Endothelial cell of umbilical vein (primary cell): ENCODE results near the gene MAPKAPK2. TPM values are rescaled to one million over a fixed set of nuclear protein-coding genes. Genes with fewer than 3 reads are reported as not detected.

ENCODE experiments used
- BruUV-seq: library from RNA; stranded (reverse); fragments of 400-500 nt; replicated peaks from 2 replicates; lab custom pipeline; 2021; lab: Mats Ljungman, UMichigan
- CTCF ChIA-PET: fragments of 300-600, 350-600 bp; sonication (Branson Sonifier 250); formaldehyde crosslinking; loops from one replicate; lab custom pipeline; 2021; ENCODE audit warnings: antibody characterized with exemption, inconsistent platforms; lab: Charles Lee
- POLR2A ChIA-PET: fragments of 300-600, 350-600 bp; sonication (Branson Sonifier 250); formaldehyde crosslinking; loops from one replicate; lab custom pipeline; 2021; ENCODE audit warnings: antibody characterized with exemption, inconsistent platforms; lab: Charles Lee
- DNase-seq: peaks from one replicate; pipeline ENCODE4 v3.0.0-alpha.2; 2011; ENCODE audit warnings: low read depth, low spot score
- FAIRE-seq: peaks from 2 replicates; lab custom pipeline; 2011; peaks lifted over from hg19 to GRCh38; lab: Jason Lieb, UNC
- H2AFZ ChIP-seq: 2 replicates; pipeline ENCODE4 v1.6.0; 2012; ENCODE audit warnings: low read depth, low read length, control low read depth, inconsistent platforms
- H3K27ac ChIP-seq: 2 replicates; pipeline ENCODE4 v1.5.1; 2011; ENCODE audit warnings: low read depth, mild to moderate bottlenecking, control low read depth, low read length, moderate library complexity; ENCODE audit not compliant: insufficient read depth
- H3K27me3 ChIP-seq, 2 experiments: 2 replicates each; pipeline versions ENCODE4 v1.6.0 to v1.6.1; 2011; ENCODE audit warnings: low read length in 2 of 2, mixed read lengths in 1 of 2; ENCODE audit not compliant: control insufficient read depth in 2 of 2, insufficient read depth in 2 of 2
- H3K36me3 ChIP-seq, 2 experiments: 2 replicates in 1 of 2; 3 replicates in 1 of 2; pipeline ENCODE4 v1.5.1; 2011; ENCODE audit warnings: low read length in 2 of 2, mild to moderate bottlenecking in 1 of 2, moderate library complexity in 1 of 2; ENCODE audit not compliant: control insufficient read depth in 2 of 2, insufficient read depth in 2 of 2; ENCODE audit errors: extremely low read depth in 1 of 2
- H3K4me1 ChIP-seq: 3 replicates; pipeline ENCODE4 v1.5.1; 2011; ENCODE audit warnings: mild to moderate bottlenecking, low read length; ENCODE audit not compliant: control insufficient read depth, insufficient read depth; ENCODE audit errors: extremely low read depth
- H3K4me2 ChIP-seq: 2 replicates; pipeline ENCODE4 v1.6.1; 2011; ENCODE audit warnings: low read length, control low read depth, mixed read lengths; ENCODE audit not compliant: insufficient read depth
- H3K4me3 ChIP-seq, 3 experiments: fragments of 200-600 bp in 1 of 3; sonication (generic), shearing (Covaris generic) in 1 of 3; replicated peaks in 1 of 3; 2 replicates each; pipeline ENCODE4 v1.5.1; 2011 to 2016; ENCODE audit warnings: control low read depth in 3 of 3, low read length in 3 of 3, mild to moderate bottlenecking in 2 of 3, inconsistent platforms in 1 of 3, low read depth in 1 of 3, moderate library complexity in 1 of 3; ENCODE audit not compliant: insufficient read depth in 1 of 3
- H3K79me2 ChIP-seq: 2 replicates; pipeline ENCODE4 v1.6.0; 2012; ENCODE audit warnings: low read length, inconsistent platforms; ENCODE audit not compliant: control insufficient read depth, insufficient read depth
- H3K9ac ChIP-seq: replicated peaks from 2 replicates; pipeline ENCODE3; 2011; ENCODE audit warnings: low read length, control low read depth; ENCODE audit not compliant: insufficient read depth; ENCODE audit errors: extremely low read depth
- H3K9me1 ChIP-seq: replicated peaks from 3 replicates; pipeline ENCODE4 v1.6.0; 2011; ENCODE audit warnings: mild to moderate bottlenecking, low read length; ENCODE audit not compliant: control insufficient read depth, insufficient read depth; ENCODE audit errors: extremely low read depth
- H3K9me3 ChIP-seq: replicated peaks from 2 replicates; pipeline ENCODE4 v1.5.1; 2012; ENCODE audit warnings: low read length, inconsistent platforms; ENCODE audit not compliant: control insufficient read depth, insufficient read depth
- H4K20me1 ChIP-seq: replicated peaks from 2 replicates; pipeline ENCODE3; 2011; ENCODE audit warnings: mild to moderate bottlenecking, low read length; ENCODE audit not compliant: control insufficient read depth, insufficient read depth; ENCODE audit errors: extremely low read depth
- EZH2 ChIP-seq: IDR thresholded peaks from 2 replicates; pipeline ENCODE4 v1.6.1; 2012; ENCODE audit warnings: borderline replicate concordance, low read depth, mild to moderate bottlenecking, moderate library complexity, low read length, inconsistent platforms; ENCODE audit not compliant: severe bottlenecking
- FOS ChIP-seq: IDR thresholded peaks from 2 replicates; pipeline ENCODE4 v1.6.1; 2011; ENCODE audit warnings: mild to moderate bottlenecking, low read length, moderate library complexity, borderline replicate concordance; ENCODE audit not compliant: insufficient read depth
- GATA2 ChIP-seq: IDR thresholded peaks from 2 replicates; pipeline ENCODE4 v1.7.0; 2011; ENCODE audit warnings: low read depth, mild to moderate bottlenecking, moderate library complexity, mixed read lengths, low read length; ENCODE audit not compliant: insufficient read length, insufficient read depth
- JUN ChIP-seq: IDR thresholded peaks from 2 replicates; pipeline ENCODE4 v1.6.1; 2011; ENCODE audit warnings: borderline replicate concordance, low read depth; ENCODE audit not compliant: insufficient read length, insufficient read depth
- MYC ChIP-seq: IDR thresholded peaks from one replicate; pipeline ENCODE4 v1.6.1; 2011; ENCODE audit warnings: mild to moderate bottlenecking, low read depth, low read length
- POLR2A ChIP-seq: IDR thresholded peaks from 2 replicates; pipeline ENCODE4 v1.6.1; 2012; ENCODE audit warnings: low read depth, mild to moderate bottlenecking, control low read depth, low read length
- POLR2AphosphoS5 ChIP-seq: IDR thresholded peaks from 2 replicates; pipeline ENCODE4 v1.6.1; 2012; ENCODE audit warnings: low read depth, mild to moderate bottlenecking, control low read depth, low read length, moderate library complexity; ENCODE audit not compliant: insufficient read depth
- dilution Hi-C: fragments of 300-500 bp; cut with MboI; formaldehyde crosslinking; loops from one replicate; pipeline ENCODE4 v1.15.0; 2019; ENCODE audit warnings: low sequenced_read_pairs; ENCODE audit not compliant: extremely low pct_ligation_motif_present
- intact Hi-C: fragments of 100-400 bp; cut with micrococcal nuclease; formaldehyde crosslinking; loops from one replicate; pipeline ENCODE4 v1.10.0; 2022
- polyA plus RNA-seq, 4 experiments: library from polyadenylated mRNA; depleted of rRNA in 3 of 4; stranded (reverse) in 3 of 4; unstranded in 1 of 4; fragments of >200 nt; gene quantifications; 2 replicates each; pipeline versions ENCODE4 v1.2.1 to v1.2.3, GENCODE V29; 2011 to 2012; ENCODE audit warnings: missing spikeins in 1 of 4
- total RNA-seq: library from RNA; stranded (reverse); gene quantifications from 2 replicates; pipeline ENCODE4 v1.2.3, GENCODE V29; 2021
- TF ChIP-seq, protein P1 (sequence below), 2 donors: IDR thresholded peaks; 1 replicate in 1 of 2; 2 replicates in 1 of 2; pipeline ENCODE4 v1.5.1; 2011; ENCODE audit warnings: low read length in 2 of 2, mild to moderate bottlenecking in 2 of 2, moderate library complexity in 2 of 2, control low read depth in 1 of 2, inconsistent platforms in 1 of 2, low read depth in 1 of 2; ENCODE audit not compliant: insufficient read depth in 1 of 2; ENCODE audit errors: extremely low read depth in 1 of 2
- TF ChIP-seq, protein P2 (sequence below): IDR thresholded peaks from 2 replicates; pipeline ENCODE4 v1.6.1; 2011; ENCODE audit not compliant: insufficient read depth, insufficient read length

The MAPKAPK2 gene
- total and polyA plus RNA-seq, 2 donors (not counting 3 experiments of a cell fraction or from before 2014, with no cell fraction given), result 52.9 to 69.1 TPM

DNA sequence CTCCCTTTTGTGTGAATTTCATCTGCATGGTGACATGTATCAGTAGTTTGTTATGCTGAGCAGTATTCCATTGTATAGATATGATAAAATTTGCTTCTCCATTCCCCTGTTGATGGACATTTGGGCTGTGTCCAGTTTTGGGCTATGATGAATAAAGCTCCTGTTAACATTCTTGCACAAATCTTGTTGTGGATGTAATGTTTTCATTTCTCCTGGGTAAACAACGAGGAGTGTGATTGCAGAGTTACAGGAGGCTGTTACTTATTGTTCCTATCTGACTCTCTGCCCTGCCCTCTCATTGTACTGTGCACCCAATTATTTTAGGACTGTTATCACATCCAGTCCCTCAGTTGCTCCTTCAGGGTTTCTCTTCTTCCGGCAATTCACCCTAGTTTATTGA lies 24.2 kb downstream of the MAPKAPK2 start:
- H3K9me3 ChIP-seq, result no peaks in the 10 kb centered on the region
- no peak overlapping the region for H3K9ac ChIP-seq
- peaks cover 15% of the 10 kb centered on the region for H3K4me1 ChIP-seq
- no peak overlapping the region for H2AFZ ChIP-seq
- no peaks in the 10 kb centered on the region for H3K9me1 ChIP-seq
- FAIRE-seq, result peak; percentile 83
- H3K4me3 ChIP-seq, result no peak overlapping the region
- H3K79me2 ChIP-seq, result peaks cover 78% of the 10 kb centered on the region
- H3K27me3 ChIP-seq, result no peaks in the 10 kb centered on the region
- H3K4me2 ChIP-seq, result no peak overlapping the region
- H4K20me1 ChIP-seq, result peaks cover 2% of the 10 kb centered on the region
- no peak overlapping the region for H3K27ac ChIP-seq
- dilution Hi-C loops, result no loop called here
- intact Hi-C loops, result no loop called here
- no peaks in the 10 kb centered on the region for H3K36me3 ChIP-seq
- POLR2A ChIA-PET, result no interaction called here
- BruUV-seq, result no TSS peak
- CTCF ChIA-PET, result interaction anchor here (1.0 to 1.6 kb wide), 2 partner anchors 16 to 204 kb away, joined by 3 to 4 read pairs; no protein-coding TSS in a partner anchor
- no peak for TF ChIP-seq POLR2AphosphoS5
- no peak for TF ChIP-seq GATA2
- no peak for TF ChIP-seq JUN
- TF ChIP-seq FOS, result no peak
- TF ChIP-seq EZH2, result no peak
- TF ChIP-seq, protein P1, sequence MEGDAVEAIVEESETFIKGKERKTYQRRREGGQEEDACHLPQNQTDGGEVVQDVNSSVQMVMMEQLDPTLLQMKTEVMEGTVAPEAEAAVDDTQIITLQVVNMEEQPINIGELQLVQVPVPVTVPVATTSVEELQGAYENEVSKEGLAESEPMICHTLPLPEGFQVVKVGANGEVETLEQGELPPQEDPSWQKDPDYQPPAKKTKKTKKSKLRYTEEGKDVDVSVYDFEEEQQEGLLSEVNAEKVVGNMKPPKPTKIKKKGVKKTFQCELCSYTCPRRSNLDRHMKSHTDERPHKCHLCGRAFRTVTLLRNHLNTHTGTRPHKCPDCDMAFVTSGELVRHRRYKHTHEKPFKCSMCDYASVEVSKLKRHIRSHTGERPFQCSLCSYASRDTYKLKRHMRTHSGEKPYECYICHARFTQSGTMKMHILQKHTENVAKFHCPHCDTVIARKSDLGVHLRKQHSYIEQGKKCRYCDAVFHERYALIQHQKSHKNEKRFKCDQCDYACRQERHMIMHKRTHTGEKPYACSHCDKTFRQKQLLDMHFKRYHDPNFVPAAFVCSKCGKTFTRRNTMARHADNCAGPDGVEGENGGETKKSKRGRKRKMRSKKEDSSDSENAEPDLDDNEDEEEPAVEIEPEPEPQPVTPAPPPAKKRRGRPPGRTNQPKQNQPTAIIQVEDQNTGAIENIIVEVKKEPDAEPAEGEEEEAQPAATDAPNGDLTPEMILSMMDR (IDR thresholded peaks at IDR 0.05; ENCODE audit: extremely low read depth in 1 of 2, insufficient read depth in 1 of 2, low read depth in 1 of 2, low read length in 2 of 2), result no peak
- TF ChIP-seq MYC, result no peak
- TF ChIP-seq POLR2A, result no peak
- TF ChIP-seq, protein P2, sequence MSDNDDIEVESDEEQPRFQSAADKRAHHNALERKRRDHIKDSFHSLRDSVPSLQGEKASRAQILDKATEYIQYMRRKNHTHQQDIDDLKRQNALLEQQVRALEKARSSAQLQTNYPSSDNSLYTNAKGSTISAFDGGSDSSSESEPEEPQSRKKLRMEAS, result no peak
- peak; percentile 17 for DNase-seq
